DOHH2 (cell line): Measurements from ENCODE around the gene ZNF785.

Experiments used
- EZH2phosphoT487 ChIP-seq: fragments of 200-600 bp; sonication (generic); IDR thresholded peaks from 2 replicates; pipeline ENCODE4 v1.6.1; 2017; ENCODE audit warnings: borderline replicate concordance, mild to moderate bottlenecking, antibody characterized with exemption, low read length, moderate library complexity, mixed read lengths
- TF ChIP-seq, protein P1 (sequence below): fragments of 200-600 bp; sonication (generic); IDR thresholded peaks from one replicate; pipeline ENCODE4 v1.5.1; 2014; ENCODE audit warnings: antibody characterized with exemption, mild to moderate bottlenecking, low read depth, low read length; ENCODE audit not compliant: poor library complexity, severe bottlenecking

GRCh38 chr16:30628628-30629540, 43.4 kb upstream of the ZNF785 start:
- TF ChIP-seq, protein P1, sequence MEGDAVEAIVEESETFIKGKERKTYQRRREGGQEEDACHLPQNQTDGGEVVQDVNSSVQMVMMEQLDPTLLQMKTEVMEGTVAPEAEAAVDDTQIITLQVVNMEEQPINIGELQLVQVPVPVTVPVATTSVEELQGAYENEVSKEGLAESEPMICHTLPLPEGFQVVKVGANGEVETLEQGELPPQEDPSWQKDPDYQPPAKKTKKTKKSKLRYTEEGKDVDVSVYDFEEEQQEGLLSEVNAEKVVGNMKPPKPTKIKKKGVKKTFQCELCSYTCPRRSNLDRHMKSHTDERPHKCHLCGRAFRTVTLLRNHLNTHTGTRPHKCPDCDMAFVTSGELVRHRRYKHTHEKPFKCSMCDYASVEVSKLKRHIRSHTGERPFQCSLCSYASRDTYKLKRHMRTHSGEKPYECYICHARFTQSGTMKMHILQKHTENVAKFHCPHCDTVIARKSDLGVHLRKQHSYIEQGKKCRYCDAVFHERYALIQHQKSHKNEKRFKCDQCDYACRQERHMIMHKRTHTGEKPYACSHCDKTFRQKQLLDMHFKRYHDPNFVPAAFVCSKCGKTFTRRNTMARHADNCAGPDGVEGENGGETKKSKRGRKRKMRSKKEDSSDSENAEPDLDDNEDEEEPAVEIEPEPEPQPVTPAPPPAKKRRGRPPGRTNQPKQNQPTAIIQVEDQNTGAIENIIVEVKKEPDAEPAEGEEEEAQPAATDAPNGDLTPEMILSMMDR = peak; percentile 92
- TF ChIP-seq EZH2phosphoT487 = no peak
